ENCODE data around the gene NUDT4B.
"Not testable (repeated sequence)": the region's sequence is repeated elsewhere in the genome, so short reads cannot be mapped to it uniquely, and the experiment has no call there.

GRCh38 chr1:148758925-148759324 is 10.4 kb downstream of the NUDT4B start:
- not testable (repeated sequence) for TF ChIP-seq POLR2A (IDR thresholded peaks at IDR 0.05; ENCODE audit: low read depth, low read length); POLR2AphosphoS5 (IDR thresholded peaks at IDR 0.05; ENCODE audit: low read depth, low read length); TAF1 (IDR thresholded peaks at IDR 0.05; ENCODE audit: borderline replicate concordance, low read depth, low read length)
